Mesenchymal stem cell (in vitro differentiated cells and primary cell): Measurements from ENCODE around the gene HELZ2.

Source experiments
- DNase-seq: peaks from one replicate; pipeline ENCODE4 v3.0.0-alpha.2; 2013
- H2AFZ ChIP-seq: one replicate; pipeline ENCODE4 v1.6.1; 2013; ENCODE audit warnings: low read depth, mild to moderate bottlenecking, control low read depth, inconsistent platforms, low read length, moderate library complexity
- H2AK5ac ChIP-seq: 2 replicates; pipeline ENCODE4 v1.6.1; 2013; ENCODE audit warnings: low read length, moderate library complexity, mild to moderate bottlenecking, inconsistent platforms; ENCODE audit not compliant: severe bottlenecking
- H2BK120ac ChIP-seq: one replicate; pipeline ENCODE4 v1.6.1; 2013; ENCODE audit warnings: low read depth, mild to moderate bottlenecking, inconsistent platforms, low read length, moderate library complexity
- H2BK12ac ChIP-seq, 2 experiments: one replicate each; pipeline ENCODE4 v1.6.1; 2013; ENCODE audit warnings: inconsistent platforms in 2 of 2, low read length in 2 of 2, mild to moderate bottlenecking in 2 of 2, moderate library complexity in 2 of 2, control low read depth in 1 of 2
- H2BK15ac ChIP-seq: one replicate; pipeline ENCODE4 v1.6.1; 2013; ENCODE audit warnings: mild to moderate bottlenecking, low read depth, inconsistent platforms; ENCODE audit not compliant: poor library complexity, severe bottlenecking
- H2BK5ac ChIP-seq: 2 replicates; pipeline ENCODE4 v1.6.1; 2013; ENCODE audit warnings: low read depth, mild to moderate bottlenecking, low read length, control low read depth, inconsistent platforms; ENCODE audit not compliant: poor library complexity, severe bottlenecking
- H3K14ac ChIP-seq, 2 experiments: one replicate each; pipeline ENCODE4 v1.6.1; 2013; ENCODE audit warnings: inconsistent platforms in 2 of 2, low read length in 2 of 2, control low read depth in 1 of 2, mild to moderate bottlenecking in 1 of 2, moderate library complexity in 1 of 2
- H3K18ac ChIP-seq, 2 experiments: one replicate each; pipeline ENCODE4 v1.6.1; 2013; ENCODE audit warnings: inconsistent platforms in 2 of 2, low read length in 2 of 2, control low read depth in 1 of 2, low read depth in 1 of 2, mild to moderate bottlenecking in 1 of 2
- H3K23ac ChIP-seq, 2 experiments: one replicate each; pipeline ENCODE4 v1.6.1; 2013; ENCODE audit warnings: inconsistent platforms in 2 of 2, low read length in 2 of 2, mild to moderate bottlenecking in 2 of 2, moderate library complexity in 2 of 2, control low read depth in 1 of 2
- H3K27ac ChIP-seq: 2 replicates; pipeline ENCODE4 v1.5.1; 2013; ENCODE audit warnings: mild to moderate bottlenecking, moderate library complexity, low read length, control low read depth, inconsistent platforms; ENCODE audit not compliant: poor library complexity, severe bottlenecking
- H3K27me3 ChIP-seq, 2 experiments: 2 replicates each; pipeline versions ENCODE4 v1.6.1 to v1.7.0; 2013; ENCODE audit warnings: low read length in 2 of 2, mild to moderate bottlenecking in 2 of 2, moderate library complexity in 2 of 2, control low read depth in 1 of 2, inconsistent platforms in 1 of 2; ENCODE audit not compliant: control insufficient read depth in 1 of 2, insufficient read depth in 1 of 2
- H3K36me3 ChIP-seq, 2 experiments: 2 replicates each; pipeline versions ENCODE4 v1.6.1 to v1.7.0; 2013; ENCODE audit warnings: low read length in 2 of 2, control low read depth in 1 of 2, inconsistent platforms in 1 of 2, low read depth in 1 of 2, mild to moderate bottlenecking in 1 of 2; ENCODE audit not compliant: insufficient read depth in 2 of 2, control insufficient read depth in 1 of 2
- H3K4ac ChIP-seq, 2 experiments: one replicate each; pipeline ENCODE4 v1.6.1; 2013; ENCODE audit warnings: inconsistent platforms in 2 of 2, low read length in 2 of 2, mild to moderate bottlenecking in 2 of 2, moderate library complexity in 2 of 2, control low read depth in 1 of 2, low read depth in 1 of 2
- H3K4me1 ChIP-seq: 2 replicates; pipeline ENCODE4 v1.6.1; 2013; ENCODE audit warnings: low read depth, low read length, control low read depth; ENCODE audit not compliant: control insufficient read depth, insufficient read depth
- H3K4me2 ChIP-seq: 2 replicates; pipeline ENCODE4 v1.6.1; 2013; ENCODE audit warnings: low read length, mild to moderate bottlenecking, inconsistent platforms; ENCODE audit not compliant: poor library complexity, severe bottlenecking
- H3K4me3 ChIP-seq, 2 experiments: 2 replicates each; pipeline versions ENCODE4 v1.5.1 to v1.7.0; 2013; ENCODE audit warnings: low read length in 2 of 2, mild to moderate bottlenecking in 2 of 2, control low read depth in 1 of 2, low read depth in 1 of 2; ENCODE audit not compliant: insufficient read depth in 1 of 2
- H3K79me1 ChIP-seq: replicated peaks from 2 replicates; pipeline ENCODE4 v1.6.1; 2013; ENCODE audit warnings: mild to moderate bottlenecking, control low read depth, low read length, inconsistent platforms; ENCODE audit not compliant: poor library complexity, severe bottlenecking
- H3K9ac ChIP-seq: 2 replicates; pipeline ENCODE4 v1.7.0; 2013; ENCODE audit warnings: mild to moderate bottlenecking, low read length, moderate library complexity
- H3K9me3 ChIP-seq: 2 replicates; pipeline ENCODE4 v1.7.0; 2013; ENCODE audit warnings: mild to moderate bottlenecking, low read length; ENCODE audit not compliant: control insufficient read depth
- H4K8ac ChIP-seq: one replicate; pipeline ENCODE4 v1.6.1; 2013; ENCODE audit warnings: inconsistent platforms, mild to moderate bottlenecking, low read length, moderate library complexity
- H4K91ac ChIP-seq: one replicate; pipeline ENCODE4 v1.6.1; 2013; ENCODE audit warnings: mild to moderate bottlenecking, low read length, inconsistent platforms
- WGBS: methylation state at CpG from one replicate; pipeline ENCODE4 v1.1.7; 2013; ENCODE audit warnings: mixed read lengths; 5-methylcytosine and 5-hydroxymethylcytosine counted together

HELZ2 gene

GRCh38 chr20:63555661-63556381 lies 18.2 kb downstream of the HELZ2 start:
- no peak overlapping the region for H3K4me3 ChIP-seq
- H3K4me2 ChIP-seq: no peak overlapping the region
- no peak overlapping the region for H3K23ac ChIP-seq
- H3K14ac ChIP-seq: peak overlapping the region in 1 of 2 experiments; percentile 8
- no peak overlapping the region for H3K4ac ChIP-seq
- no peak overlapping the region for H2BK12ac ChIP-seq
- H2BK5ac ChIP-seq: no peak overlapping the region
- peaks cover 0 to 12% of the 10 kb centered on the region in 2 experiments for H3K27me3 ChIP-seq
- peaks cover 20 to 29% of the 10 kb centered on the region in 2 experiments for H3K36me3 ChIP-seq
- no peak for DNase-seq
- H4K91ac ChIP-seq: no peak overlapping the region
- no peaks in the 10 kb centered on the region for H3K9me3 ChIP-seq
- no peak overlapping the region for H2AFZ ChIP-seq
- H3K9ac ChIP-seq: no peak overlapping the region
- peaks cover 24% of the 10 kb centered on the region for H3K4me1 ChIP-seq
- H2BK15ac ChIP-seq: no peak overlapping the region
- no peak overlapping the region for H4K8ac ChIP-seq
- H2BK120ac ChIP-seq: no peak overlapping the region
- no peaks in the 10 kb centered on the region for H3K79me1 ChIP-seq
- H2AK5ac ChIP-seq: no peak overlapping the region
- H3K18ac ChIP-seq: no peak overlapping the region
- 97% methylated on average over 45 of the region's 45 CpGs for WGBS
- H3K27ac ChIP-seq: no peak overlapping the region

DNA sequence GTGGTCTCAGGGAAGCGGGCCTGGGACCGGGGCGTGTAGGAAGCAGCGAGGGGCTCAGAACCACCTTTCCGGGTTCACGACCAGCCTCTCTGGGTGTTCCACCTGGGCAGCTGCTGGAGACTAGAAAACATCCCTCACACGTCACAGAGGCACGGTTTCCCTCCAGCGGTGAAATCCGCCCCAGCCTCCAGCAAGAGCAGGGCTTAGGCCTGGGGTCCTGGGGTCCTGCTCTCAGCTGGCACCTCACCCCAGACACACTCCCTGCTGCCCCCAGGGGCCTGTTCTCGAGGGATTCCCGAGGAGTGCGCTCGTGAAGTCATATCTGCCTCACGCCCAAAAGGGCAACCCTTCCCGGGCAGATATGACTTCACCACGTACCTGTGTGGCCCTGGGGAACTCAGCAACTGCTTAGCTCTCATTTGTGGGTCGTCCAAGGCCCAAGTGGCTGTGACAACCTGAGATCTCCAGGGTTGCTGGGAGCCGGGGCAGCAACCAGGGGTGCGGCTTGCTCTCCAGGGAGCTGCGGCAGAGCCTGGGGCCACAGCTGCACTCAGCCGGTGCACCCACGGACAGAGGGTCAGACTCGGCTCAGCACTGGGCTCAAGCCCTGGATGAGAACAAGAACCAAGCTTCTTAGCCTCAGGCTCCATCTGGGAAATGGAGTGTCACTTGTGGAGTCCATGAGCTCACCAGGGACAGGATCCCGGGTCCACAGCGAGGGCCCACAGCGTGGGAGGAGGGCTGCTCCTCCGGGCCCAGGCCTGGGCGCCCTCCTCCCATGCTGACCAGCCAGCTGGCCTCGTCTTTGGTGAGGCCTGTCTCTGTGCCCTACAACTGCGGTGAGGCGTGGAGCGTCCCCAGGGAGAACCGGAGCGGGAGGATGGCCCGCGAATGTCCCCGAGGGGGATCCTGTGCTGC lies 19.4 kb downstream of the HELZ2 start:
- peak overlapping the region in 1 of 2 experiments; percentile 90 for H3K18ac ChIP-seq
- no peak overlapping the region for H2AFZ ChIP-seq
- peaks cover 24% of the 10 kb centered on the region for H3K4me1 ChIP-seq
- no peak overlapping the region for H2BK120ac ChIP-seq
- H2BK12ac ChIP-seq: peak overlapping the region in 1 of 2 experiments; percentile 21
- H3K4me3 ChIP-seq: peak overlapping the region in 1 of 2 experiments; percentile 64
- 73% methylated on average over 38 of the region's 38 CpGs for WGBS
- H3K4me2 ChIP-seq: peak overlapping the region; percentile 88
- peak overlapping the region in 1 of 2 experiments; percentile 38 for H3K23ac ChIP-seq
- H4K8ac ChIP-seq: peak overlapping the region; percentile 47
- no peaks in the 10 kb centered on the region for H3K79me1 ChIP-seq
- no peaks in the 10 kb centered on the region for H3K9me3 ChIP-seq
- H2BK5ac ChIP-seq: no peak overlapping the region
- no peak overlapping the region for H3K14ac ChIP-seq
- H4K91ac ChIP-seq: peak overlapping the region; percentile 18
- H3K9ac ChIP-seq: no peak overlapping the region
- peaks cover 0 to 24% of the 10 kb centered on the region in 2 experiments for H3K27me3 ChIP-seq
- H3K36me3 ChIP-seq: peaks cover 8 to 17% of the 10 kb centered on the region in 2 experiments
- no peak overlapping the region for H2AK5ac ChIP-seq
- DNase-seq: no peak
- H2BK15ac ChIP-seq: peak overlapping the region; percentile 55
- H3K27ac ChIP-seq: no peak overlapping the region
- peak overlapping the region in 1 of 2 experiments; percentile 18 for H3K4ac ChIP-seq

DNA sequence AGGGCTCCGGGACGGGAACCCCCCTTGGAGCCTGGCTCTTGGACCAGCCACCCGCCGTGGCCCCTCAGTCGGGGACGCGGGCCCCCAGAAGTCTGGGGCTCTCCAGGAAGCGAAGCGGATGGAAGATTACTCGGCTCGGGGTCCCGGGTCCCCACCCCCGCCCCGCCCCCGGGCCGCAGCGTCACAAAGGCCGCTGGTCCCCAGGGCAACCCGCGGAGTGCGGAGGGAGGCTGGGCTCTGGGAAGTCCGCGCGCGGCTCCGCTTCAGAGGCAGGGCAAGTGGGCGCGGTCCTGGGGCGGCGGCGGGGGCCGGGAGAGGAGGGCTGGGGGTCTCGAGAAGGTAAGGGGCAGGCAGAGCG lies 20.1 kb downstream of the HELZ2 start, which contains the start of gene FNDC11:
Gene FNDC11, plus strand, starts transcription at position 227 of the 358 bp plus-strand sequence. CDS start 1,505 bp downstream, outside the sequence.
- H3K9ac ChIP-seq: peak within 1 kb of the TSS; percentile 48
- H3K79me1 ChIP-seq: no peaks in the 10 kb centered on the region
- H2BK120ac ChIP-seq: peak within 1 kb of the TSS; percentile 62
- H3K36me3 ChIP-seq: peaks cover 6 to 13% of the 10 kb centered on the region in 2 experiments
- peak; percentile 73 for DNase-seq
- H3K4me2 ChIP-seq: peak within 1 kb of the TSS; percentile 88
- H3K18ac ChIP-seq: peak within 1 kb of the TSS; percentile 75 to 90
- peak within 1 kb of the TSS; percentile 15 to 21 for H2BK12ac ChIP-seq
- H3K14ac ChIP-seq: no peak within 1 kb of the TSS
- H3K4ac ChIP-seq: peak within 1 kb of the TSS; percentile 18 to 63
- whole genome bisulfite sequencing: 1% methylated on average over 33 of the region's 34 CpGs
- no peak within 1 kb of the TSS for H3K27ac ChIP-seq
- H4K8ac ChIP-seq: peak within 1 kb of the TSS; percentile 84
- no peaks in the 10 kb centered on the region for H3K9me3 ChIP-seq
- H2AK5ac ChIP-seq: no peak within 1 kb of the TSS
- peak within 1 kb of the TSS in 1 of 2 experiments; percentile 87 for H3K23ac ChIP-seq
- H3K27me3 ChIP-seq: peaks cover 0 to 27% of the 10 kb centered on the region in 2 experiments
- H2BK5ac ChIP-seq: no peak within 1 kb of the TSS
- peak within 1 kb of the TSS; percentile 18 for H4K91ac ChIP-seq
- no peak within 1 kb of the TSS for H2AFZ ChIP-seq
- H3K4me3 ChIP-seq: peak within 1 kb of the TSS; percentile 64 to 74
- H2BK15ac ChIP-seq: peak within 1 kb of the TSS; percentile 91
- peaks cover 24% of the 10 kb centered on the region for H3K4me1 ChIP-seq
